ENCODE results near the gene FANCF.

GRCh38 chr11:22640862-22641261 is 15.2 kb upstream of the FANCF start:
- TF ChIP-seq, protein P1, sequence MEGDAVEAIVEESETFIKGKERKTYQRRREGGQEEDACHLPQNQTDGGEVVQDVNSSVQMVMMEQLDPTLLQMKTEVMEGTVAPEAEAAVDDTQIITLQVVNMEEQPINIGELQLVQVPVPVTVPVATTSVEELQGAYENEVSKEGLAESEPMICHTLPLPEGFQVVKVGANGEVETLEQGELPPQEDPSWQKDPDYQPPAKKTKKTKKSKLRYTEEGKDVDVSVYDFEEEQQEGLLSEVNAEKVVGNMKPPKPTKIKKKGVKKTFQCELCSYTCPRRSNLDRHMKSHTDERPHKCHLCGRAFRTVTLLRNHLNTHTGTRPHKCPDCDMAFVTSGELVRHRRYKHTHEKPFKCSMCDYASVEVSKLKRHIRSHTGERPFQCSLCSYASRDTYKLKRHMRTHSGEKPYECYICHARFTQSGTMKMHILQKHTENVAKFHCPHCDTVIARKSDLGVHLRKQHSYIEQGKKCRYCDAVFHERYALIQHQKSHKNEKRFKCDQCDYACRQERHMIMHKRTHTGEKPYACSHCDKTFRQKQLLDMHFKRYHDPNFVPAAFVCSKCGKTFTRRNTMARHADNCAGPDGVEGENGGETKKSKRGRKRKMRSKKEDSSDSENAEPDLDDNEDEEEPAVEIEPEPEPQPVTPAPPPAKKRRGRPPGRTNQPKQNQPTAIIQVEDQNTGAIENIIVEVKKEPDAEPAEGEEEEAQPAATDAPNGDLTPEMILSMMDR (IDR thresholded peaks at IDR 0.05 in 2 of 3, conservative IDR thresholded peaks at IDR 0.05 in 1 of 3; ENCODE audit: borderline replicate concordance in 1 of 3, insufficient read depth in 1 of 3, low read depth in 2 of 3, low read length in 2 of 3), result no peak
- TF ChIP-seq RAD21 (IDR thresholded peaks at IDR 0.05; ENCODE audit: low read depth) (no peak), EZH2 (IDR thresholded peaks at IDR 0.05) (no peak), EZH2phosphoT487 (IDR thresholded peaks at IDR 0.05; ENCODE audit: borderline replicate concordance) (no peak), ZNF274 (IDR thresholded peaks at IDR 0.05; ENCODE audit: low read depth, low read length) (no peak)
- TF ChIP-seq, protein P2, sequence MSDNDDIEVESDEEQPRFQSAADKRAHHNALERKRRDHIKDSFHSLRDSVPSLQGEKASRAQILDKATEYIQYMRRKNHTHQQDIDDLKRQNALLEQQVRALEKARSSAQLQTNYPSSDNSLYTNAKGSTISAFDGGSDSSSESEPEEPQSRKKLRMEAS (IDR thresholded peaks at IDR 0.05), result no peak

All from HCT116 (cell line).